ENCODE measurements around the gene PPT1.
A peak's percentile ranks its signal among the peaks of the same experiment; 100 is the strongest.

The PPT1 gene

GRCh38 chr1:40076895-40077312 is 20.1 kb downstream of the PPT1 start (continued):
- no peak for TF ChIP-seq ZNF37A (tag by site-specific recombination; IDR thresholded peaks at IDR 0.05)
- no peak for TF ChIP-seq ZSCAN16 (tag by site-specific recombination; IDR thresholded peaks at IDR 0.05)
- no peak for TF ChIP-seq ZNF239 (tag by site-specific recombination; IDR thresholded peaks at IDR 0.05)
- no peak for TF ChIP-seq ZBTB6 (tag by site-specific recombination; IDR thresholded peaks at IDR 0.05)
- TF ChIP-seq ZFP37 (tag by site-specific recombination; IDR thresholded peaks at IDR 0.05) = no peak

GRCh38 chr1:40075266-40075665 is 21.8 kb downstream of the PPT1 start:
- ChIA-PET CTCF (interaction anchor here (1.9 kb wide), 1 partner anchor 263 kb away, joined by 6 read pairs; no protein-coding TSS in a partner anchor), POLR2A (no interaction called here)
- Histone ChIP-seq H3K36me3 (ENCODE audit: control insufficient read depth in 2 of 2, insufficient read depth in 1 of 2, low read length in 2 of 2) (peaks cover 31 to 95% of the 10 kb centered on the region in 2 experiments), H3K9me3 (ENCODE audit: control insufficient read depth, insufficient read depth, low read depth, low read length) (no peaks in the 10 kb centered on the region), H3K27ac (ENCODE audit: extremely low read depth, low read depth, low read length) (no peak overlapping the region), H3K4me1 (ENCODE audit: control insufficient read depth, insufficient read depth, low read length) (no peaks in the 10 kb centered on the region), H3K4me3 (ENCODE audit: low read depth, low read length) (no peak overlapping the region)
- no peak for TF ChIP-seq ZNF302 (tag by site-specific recombination; IDR thresholded peaks at IDR 0.05; ENCODE audit: low read depth)
- no peak for TF ChIP-seq ZNF133 (tag by site-specific recombination; IDR thresholded peaks at IDR 0.05)
- no peak for TF ChIP-seq ZNF48 (tag by site-specific recombination; IDR thresholded peaks at IDR 0.05)

- H3K36me3 ChIP-seq (ENCODE audit: control insufficient read depth in 2 of 2, insufficient read depth in 1 of 2, low read length in 2 of 2) = peaks cover 38 to 95% of the 10 kb centered on the region in 2 experiments
- no peak overlapping the region for H3K27ac ChIP-seq (ENCODE audit: extremely low read depth, low read depth, low read length)
- H3K9me3 ChIP-seq (ENCODE audit: control insufficient read depth, insufficient read depth, low read depth, low read length) = no peaks in the 10 kb centered on the region
- TF ChIP-seq ZBTB48 (tag by site-specific recombination; IDR thresholded peaks at IDR 0.05) (peak; percentile 85), ZNF391 (tag by site-specific recombination; IDR thresholded peaks at IDR 0.05; ENCODE audit: borderline replicate concordance, low read depth) (no peak)
- ChIA-PET POLR2A (no interaction called here), CTCF (no interaction called here)
- H3K4me3 ChIP-seq (ENCODE audit: low read depth, low read length) = no peak overlapping the region
- H3K4me1 ChIP-seq (ENCODE audit: control insufficient read depth, insufficient read depth, low read length) = no peaks in the 10 kb centered on the region
Measured at GRCh38 chr1:40073062-40073461, 24.0 kb downstream of the PPT1 start.

- Histone ChIP-seq H3K36me3 (ENCODE audit: control insufficient read depth in 2 of 2, insufficient read depth in 1 of 2, low read length in 2 of 2) (peaks cover 44 to 95% of the 10 kb centered on the region in 2 experiments), H3K27ac (ENCODE audit: extremely low read depth, low read depth, low read length) (no peak overlapping the region), H3K4me3 (ENCODE audit: low read depth, low read length) (no peak overlapping the region), H3K4me1 (ENCODE audit: control insufficient read depth, insufficient read depth, low read length) (no peaks in the 10 kb centered on the region), H3K9me3 (ENCODE audit: control insufficient read depth, insufficient read depth, low read depth, low read length) (no peaks in the 10 kb centered on the region)
- CTCF ChIA-PET = interaction anchor here (0.5 to 1.8 kb wide), 3 partner anchors 266 to 906 kb away, joined by 3 to 4 read pairs (median 3); no protein-coding TSS in a partner anchor
- POLR2A ChIA-PET = no interaction called here
- TF ChIP-seq ZNF140 (tag by site-specific recombination; IDR thresholded peaks at IDR 0.05) (no peak), TSHZ1 (tag by site-specific recombination; IDR thresholded peaks at IDR 0.05; ENCODE audit: borderline replicate concordance) (no peak), PRDM4 (tag by site-specific recombination; IDR thresholded peaks at IDR 0.05) (no peak), ZNF391 (tag by site-specific recombination; IDR thresholded peaks at IDR 0.05; ENCODE audit: borderline replicate concordance, low read depth) (no peak), ZSCAN30 (tag by site-specific recombination; IDR thresholded peaks at IDR 0.05) (no peak), ZNF776 (tag by site-specific recombination; IDR thresholded peaks at IDR 0.05; ENCODE audit: borderline replicate concordance) (no peak), ZNF521 (tag by site-specific recombination; IDR thresholded peaks at IDR 0.05) (no peak), KLF9 (tag by site-specific recombination; IDR thresholded peaks at IDR 0.05; ENCODE audit: low read depth) (no peak), ZNF302 (tag by site-specific recombination; IDR thresholded peaks at IDR 0.05; ENCODE audit: low read depth) (no peak), ZNF114 (tag by site-specific recombination; IDR thresholded peaks at IDR 0.05) (no peak), PRDM1 (tag by site-specific recombination; IDR thresholded peaks at IDR 0.05) (no peak), ZNF610 (tag by site-specific recombination; IDR thresholded peaks at IDR 0.05; ENCODE audit: borderline replicate concordance) (no peak), ZNF501 (tag by site-specific recombination; IDR thresholded peaks at IDR 0.05) (no peak), ZNF214 (tag by site-specific recombination; IDR thresholded peaks at IDR 0.05; ENCODE audit: borderline replicate concordance) (no peak)
Measured at GRCh38 chr1:40072142-40072541, 24.9 kb downstream of the PPT1 start.
